ENCODE measurements around the gene SVOP. TPM values are rescaled to one million over a fixed set of nuclear protein-coding genes. Genes with fewer than 3 reads are reported as not detected.

SVOP gene
- total RNA-seq, 4 donors from 2014 or later = under 0.01 to 0.33 (median 0.06) TPM; not detected in 1

DNA sequence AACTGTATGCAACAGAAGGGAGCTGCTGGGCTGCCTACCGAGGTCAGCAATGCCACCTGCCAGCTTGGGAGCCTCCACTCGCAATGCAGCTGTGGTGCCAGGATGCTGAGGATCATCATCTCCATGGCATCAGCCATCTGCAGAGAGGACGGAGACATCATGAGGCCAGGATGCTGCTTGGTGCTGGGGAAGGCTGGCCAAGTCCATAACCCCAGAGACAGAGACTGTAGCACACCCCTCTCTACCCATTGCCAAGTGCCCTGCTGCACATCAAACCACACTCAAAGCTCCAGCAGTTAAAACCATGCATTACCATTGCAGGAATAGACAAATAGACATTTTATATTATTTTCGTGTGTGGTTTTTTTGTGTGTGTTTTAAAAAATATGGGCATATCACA, 43.5 kb downstream of the SVOP start:
- Histone ChIP-seq H3K4me1 (no peaks in the 10 kb centered on the region), H3K36me3 (no peaks in the 10 kb centered on the region), H3K9me3 (no peaks in the 10 kb centered on the region), H3K27me3 (no peaks in the 10 kb centered on the region), H3K4me3 (no peak overlapping the region), H3K27ac (replicated peaks in 1 of 4) (no peak overlapping the region)
- 70% methylated on average over 4 of the region's 4 CpGs for WGBS
- TF ChIP-seq POLR2A (IDR thresholded peaks at IDR 0.05; ENCODE audit: low read depth) = no peak
- TF ChIP-seq POLR2AphosphoS5 (IDR thresholded peaks at IDR 0.05) = no peak
- no peak for TF ChIP-seq CTCF (IDR thresholded peaks at IDR 0.05)
- no peak for TF ChIP-seq EP300 (IDR thresholded peaks at IDR 0.05)
- no peak for DNase-seq (ENCODE audit: extremely low spot score)
- intact Hi-C loops (cut with DNase I) = no loop called here

DNA sequence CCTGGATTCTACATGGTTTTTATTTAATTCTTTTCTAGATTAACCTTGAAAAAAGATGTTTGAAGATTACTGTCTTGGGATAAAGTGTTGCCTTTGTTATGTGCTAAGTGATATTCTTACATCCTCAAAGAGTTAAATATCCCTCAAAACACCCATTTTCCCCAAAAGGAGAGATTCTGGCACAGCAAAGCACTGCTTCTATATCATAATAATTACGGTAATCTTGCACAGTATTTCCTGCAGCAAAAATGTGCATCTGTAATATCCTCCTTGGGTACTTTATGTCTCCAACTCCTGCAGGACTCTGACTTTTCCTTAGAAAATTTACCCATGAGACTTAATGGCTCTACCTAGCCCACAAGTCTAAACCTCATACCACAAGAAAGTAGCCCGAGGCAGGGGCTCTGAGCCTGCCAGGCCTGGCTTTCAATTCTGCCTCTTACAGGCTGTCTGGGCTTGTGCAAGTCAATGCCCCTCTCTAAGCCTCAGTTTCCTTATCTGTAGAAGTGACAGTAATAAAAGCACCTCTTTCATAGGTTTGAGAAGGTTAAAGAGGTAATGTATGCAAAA, 45.8 kb downstream of the SVOP start:
- no peak for DNase-seq (ENCODE audit: extremely low spot score)
- TF ChIP-seq POLR2AphosphoS5 (IDR thresholded peaks at IDR 0.05) = no peak
- TF ChIP-seq EP300 (IDR thresholded peaks at IDR 0.05) = no peak
- no peak for TF ChIP-seq CTCF (IDR thresholded peaks at IDR 0.05)
- no peak for TF ChIP-seq POLR2A (IDR thresholded peaks at IDR 0.05; ENCODE audit: low read depth)
- no peaks in the 10 kb centered on the region for H3K36me3 ChIP-seq
- H3K4me1 ChIP-seq = no peaks in the 10 kb centered on the region
- H3K27me3 ChIP-seq = peaks cover 0 to 8% (median 0%) of the 10 kb centered on the region in 4 donors
- 62% methylated on average over 2 of the region's 2 CpGs for WGBS
- intact Hi-C loops (cut with DNase I) = no loop called here
- H3K4me3 ChIP-seq = no peak overlapping the region
- H3K9me3 ChIP-seq = no peaks in the 10 kb centered on the region
- no peak overlapping the region for H3K27ac ChIP-seq (replicated peaks in 1 of 4)

- Histone ChIP-seq H3K4me3 (no peak overlapping the region), H3K27ac (replicated peaks in 1 of 4) (no peak overlapping the region), H3K9me3 (no peaks in the 10 kb centered on the region), H3K27me3 (peaks cover 0 to 19% (median 0%) of the 10 kb centered on the region in 4 donors), H3K36me3 (no peaks in the 10 kb centered on the region), H3K4me1 (no peaks in the 10 kb centered on the region)
- 55% methylated on average over 4 of the region's 4 CpGs for WGBS
- intact Hi-C loops (cut with DNase I) = no loop called here
- no peak for DNase-seq (ENCODE audit: extremely low spot score)
- TF ChIP-seq POLR2A (IDR thresholded peaks at IDR 0.05; ENCODE audit: low read depth) (no peak), EP300 (IDR thresholded peaks at IDR 0.05) (no peak), POLR2AphosphoS5 (IDR thresholded peaks at IDR 0.05) (no peak), CTCF (IDR thresholded peaks at IDR 0.05) (no peak)
Observed at GRCh38 chr12:108973629-108974152, 47.2 kb downstream of the SVOP start.

- intact Hi-C loops (cut with DNase I) = no loop called here
- Histone ChIP-seq H3K9me3 (no peaks in the 10 kb centered on the region), H3K27me3 (peaks cover 0 to 22% (median 0%) of the 10 kb centered on the region in 4 donors), H3K4me3 (no peak overlapping the region), H3K36me3 (no peaks in the 10 kb centered on the region), H3K27ac (replicated peaks in 1 of 4) (no peak overlapping the region), H3K4me1 (no peaks in the 10 kb centered on the region)
- 63% methylated on average over 9 of the region's 9 CpGs for WGBS
- TF ChIP-seq CTCF (IDR thresholded peaks at IDR 0.05) (no peak), POLR2A (IDR thresholded peaks at IDR 0.05; ENCODE audit: low read depth) (no peak), EP300 (IDR thresholded peaks at IDR 0.05) (no peak), POLR2AphosphoS5 (IDR thresholded peaks at IDR 0.05) (no peak)
- no peak for DNase-seq (ENCODE audit: extremely low spot score)
Observed at GRCh38 chr12:108972358-108972757, 48.5 kb downstream of the SVOP start.

DNA sequence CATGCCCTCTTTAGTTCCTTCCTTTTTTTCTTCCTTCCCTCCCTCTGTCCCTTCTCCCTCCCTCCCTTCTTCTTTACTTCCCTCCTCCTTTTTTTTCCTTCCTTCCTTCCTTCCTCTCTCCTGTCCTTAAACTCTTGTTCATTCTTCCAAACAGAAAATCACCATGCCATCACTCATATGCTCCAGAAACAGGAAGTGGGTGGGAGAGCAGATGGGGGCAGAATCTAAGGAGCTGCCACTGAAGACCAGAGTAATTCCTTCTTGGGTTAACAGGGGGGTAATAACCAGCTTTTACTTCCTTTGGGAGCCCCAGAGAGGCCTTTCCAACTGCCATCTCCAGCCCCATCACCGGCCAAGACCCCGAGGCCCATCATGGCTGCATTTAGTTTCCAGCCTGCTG, 51.2 kb downstream of the SVOP start:
- WGBS = 89% methylated on average over 2 of the region's 2 CpGs
- intact Hi-C loops (cut with DNase I) = no loop called here
- TF ChIP-seq POLR2A (IDR thresholded peaks at IDR 0.05; ENCODE audit: low read depth) = no peak
- TF ChIP-seq EP300 (IDR thresholded peaks at IDR 0.05) = no peak
- DNase-seq (ENCODE audit: extremely low spot score) = no peak
- Histone ChIP-seq H3K4me3 (no peak overlapping the region), H3K36me3 (no peaks in the 10 kb centered on the region), H3K4me1 (no peaks in the 10 kb centered on the region), H3K9me3 (no peaks in the 10 kb centered on the region), H3K27me3 (peaks cover 0 to 24% (median 0%) of the 10 kb centered on the region in 4 donors), H3K27ac (replicated peaks in 1 of 4) (no peak overlapping the region)
